Fibroblast of mammary gland (primary cell): ENCODE data around the gene LRRC23.

Source experiments
- DNase-seq: peaks from one replicate; pipeline ENCODE4 v3.0.0-alpha.2; 2010; ENCODE audit warnings: low read depth
- H3K4me3 ChIP-seq: 2 replicates; pipeline ENCODE4 v1.5.1; 2011; ENCODE audit warnings: low read depth, mild to moderate bottlenecking, low read length, moderate library complexity; ENCODE audit not compliant: control insufficient read depth
- TF ChIP-seq, protein P1 (sequence below): conservative IDR thresholded peaks from 2 replicates; pipeline ENCODE4 v1.5.1; 2011; ENCODE audit warnings: low read depth, low read length, inconsistent platforms; ENCODE audit not compliant: control insufficient read depth, insufficient read depth

The LRRC23 gene

DNA sequence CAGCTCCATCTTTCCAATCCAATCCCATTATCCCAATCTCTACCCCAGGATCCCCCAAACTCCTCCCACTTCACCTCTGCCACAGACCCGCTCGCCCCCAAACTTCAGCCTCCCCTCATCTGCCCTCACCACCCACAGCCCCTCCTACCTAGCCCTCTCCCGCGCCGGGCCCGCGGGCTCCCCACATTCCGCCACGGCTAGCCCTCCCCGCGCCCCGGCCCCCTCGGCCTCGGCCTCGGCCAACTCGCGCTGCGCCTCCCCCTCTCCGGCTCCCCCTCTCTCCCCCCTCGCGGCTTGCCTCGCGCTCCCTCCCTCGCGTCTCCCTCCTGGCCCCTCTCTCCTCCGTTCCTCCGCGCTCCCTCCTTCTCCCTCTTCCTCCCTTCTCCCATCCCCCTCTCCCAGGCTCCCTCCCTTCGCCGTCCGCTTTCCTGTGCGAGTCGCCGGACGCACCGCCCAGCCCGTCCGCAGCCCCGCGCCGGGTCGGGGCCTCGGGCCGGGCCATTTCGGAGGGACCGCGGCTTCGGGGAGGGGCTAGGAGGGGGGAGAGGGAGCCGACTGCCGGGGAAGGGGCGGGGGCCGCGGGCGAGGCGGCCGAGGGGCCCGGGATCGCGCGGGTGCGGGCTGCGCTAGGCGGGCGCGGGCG, 22.9 kb downstream of the LRRC23 start, which contains the start of gene ATN1:
Gene ATN1, plus strand, starts transcription at position 581 of the 643 bp plus-strand sequence. CDS start 6,043 bp downstream, outside the sequence.
- DNase-seq = peak; percentile 67
- peak within 1 kb of the TSS; percentile 88 for H3K4me3 ChIP-seq
- TF ChIP-seq, protein P1, sequence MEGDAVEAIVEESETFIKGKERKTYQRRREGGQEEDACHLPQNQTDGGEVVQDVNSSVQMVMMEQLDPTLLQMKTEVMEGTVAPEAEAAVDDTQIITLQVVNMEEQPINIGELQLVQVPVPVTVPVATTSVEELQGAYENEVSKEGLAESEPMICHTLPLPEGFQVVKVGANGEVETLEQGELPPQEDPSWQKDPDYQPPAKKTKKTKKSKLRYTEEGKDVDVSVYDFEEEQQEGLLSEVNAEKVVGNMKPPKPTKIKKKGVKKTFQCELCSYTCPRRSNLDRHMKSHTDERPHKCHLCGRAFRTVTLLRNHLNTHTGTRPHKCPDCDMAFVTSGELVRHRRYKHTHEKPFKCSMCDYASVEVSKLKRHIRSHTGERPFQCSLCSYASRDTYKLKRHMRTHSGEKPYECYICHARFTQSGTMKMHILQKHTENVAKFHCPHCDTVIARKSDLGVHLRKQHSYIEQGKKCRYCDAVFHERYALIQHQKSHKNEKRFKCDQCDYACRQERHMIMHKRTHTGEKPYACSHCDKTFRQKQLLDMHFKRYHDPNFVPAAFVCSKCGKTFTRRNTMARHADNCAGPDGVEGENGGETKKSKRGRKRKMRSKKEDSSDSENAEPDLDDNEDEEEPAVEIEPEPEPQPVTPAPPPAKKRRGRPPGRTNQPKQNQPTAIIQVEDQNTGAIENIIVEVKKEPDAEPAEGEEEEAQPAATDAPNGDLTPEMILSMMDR = no peak

DNA sequence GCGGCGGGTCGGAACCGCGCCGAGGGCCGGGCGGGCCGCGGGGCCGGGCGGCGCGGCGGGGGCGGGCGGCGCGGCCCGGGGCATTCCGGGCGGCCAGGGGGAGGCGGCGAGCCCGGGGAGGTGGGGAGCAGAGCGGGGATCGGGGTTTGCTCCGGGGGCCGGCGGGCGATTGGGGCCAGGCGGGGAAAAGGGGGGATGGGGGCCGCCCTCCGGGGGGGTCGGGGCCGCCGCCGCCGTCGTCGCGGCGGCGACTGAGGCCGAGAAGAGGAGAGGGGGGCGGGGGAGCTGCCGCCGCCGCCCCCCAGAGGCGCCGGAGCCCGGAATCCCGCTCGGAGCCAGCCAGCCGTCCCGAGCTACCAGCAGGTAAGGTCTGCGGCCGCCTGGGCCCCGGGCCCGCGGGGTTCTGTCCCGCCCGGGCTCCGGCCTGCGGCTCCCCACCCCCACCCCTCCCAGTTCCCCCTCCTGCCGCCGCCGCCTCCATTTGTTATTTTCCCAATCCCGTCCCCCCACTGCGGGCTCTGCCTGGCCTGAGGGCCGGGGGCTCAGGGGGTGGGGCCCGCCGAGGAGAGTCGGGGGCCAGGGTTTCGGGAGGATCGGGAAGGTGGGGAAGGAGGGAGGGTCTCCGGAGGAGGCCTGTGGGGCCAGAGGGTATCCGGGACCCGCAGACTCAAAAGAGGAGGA, 23.5 kb downstream of the LRRC23 start:
- no peak for DNase-seq
- TF ChIP-seq, protein P1 = no peak
- H3K4me3 ChIP-seq = peak overlapping the region; percentile 88

DNA sequence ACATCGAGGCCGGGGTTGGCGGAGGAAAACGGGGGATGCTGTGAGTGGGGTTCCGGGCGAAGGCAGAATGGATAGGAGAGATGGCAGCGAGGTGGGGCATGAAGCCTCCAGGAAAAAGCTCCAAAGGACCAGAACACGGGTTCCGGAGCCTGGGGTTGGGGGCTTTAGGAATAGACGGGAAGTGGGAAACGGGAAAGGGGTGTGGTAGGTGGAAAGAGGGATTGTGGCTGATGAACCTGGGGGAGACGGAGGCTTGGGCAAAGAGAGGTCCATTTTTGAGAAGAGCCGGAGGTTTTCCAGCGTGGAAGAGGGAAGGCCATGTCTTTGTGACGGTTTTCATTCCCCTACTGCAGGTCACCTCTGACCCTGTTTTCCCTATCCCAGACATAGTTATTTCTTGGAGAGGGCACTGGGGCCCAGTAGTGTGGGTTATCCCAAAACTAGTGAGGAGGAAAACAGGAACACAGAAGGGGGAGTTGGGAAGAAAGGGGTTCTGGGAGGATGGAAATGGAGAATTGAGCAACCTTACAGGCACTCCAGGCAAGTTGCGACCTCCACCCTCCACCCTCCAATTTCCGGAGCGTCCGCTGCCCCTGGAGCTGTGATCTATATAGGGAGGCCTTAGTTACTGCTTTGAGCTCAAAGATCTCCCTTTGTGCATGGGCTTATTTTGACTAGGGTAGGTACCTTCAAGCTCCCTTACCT, 24.2 kb downstream of the LRRC23 start:
- no peak for DNase-seq
- peak overlapping the region; percentile 88 for H3K4me3 ChIP-seq
- TF ChIP-seq, protein P1 = no peak

DNA sequence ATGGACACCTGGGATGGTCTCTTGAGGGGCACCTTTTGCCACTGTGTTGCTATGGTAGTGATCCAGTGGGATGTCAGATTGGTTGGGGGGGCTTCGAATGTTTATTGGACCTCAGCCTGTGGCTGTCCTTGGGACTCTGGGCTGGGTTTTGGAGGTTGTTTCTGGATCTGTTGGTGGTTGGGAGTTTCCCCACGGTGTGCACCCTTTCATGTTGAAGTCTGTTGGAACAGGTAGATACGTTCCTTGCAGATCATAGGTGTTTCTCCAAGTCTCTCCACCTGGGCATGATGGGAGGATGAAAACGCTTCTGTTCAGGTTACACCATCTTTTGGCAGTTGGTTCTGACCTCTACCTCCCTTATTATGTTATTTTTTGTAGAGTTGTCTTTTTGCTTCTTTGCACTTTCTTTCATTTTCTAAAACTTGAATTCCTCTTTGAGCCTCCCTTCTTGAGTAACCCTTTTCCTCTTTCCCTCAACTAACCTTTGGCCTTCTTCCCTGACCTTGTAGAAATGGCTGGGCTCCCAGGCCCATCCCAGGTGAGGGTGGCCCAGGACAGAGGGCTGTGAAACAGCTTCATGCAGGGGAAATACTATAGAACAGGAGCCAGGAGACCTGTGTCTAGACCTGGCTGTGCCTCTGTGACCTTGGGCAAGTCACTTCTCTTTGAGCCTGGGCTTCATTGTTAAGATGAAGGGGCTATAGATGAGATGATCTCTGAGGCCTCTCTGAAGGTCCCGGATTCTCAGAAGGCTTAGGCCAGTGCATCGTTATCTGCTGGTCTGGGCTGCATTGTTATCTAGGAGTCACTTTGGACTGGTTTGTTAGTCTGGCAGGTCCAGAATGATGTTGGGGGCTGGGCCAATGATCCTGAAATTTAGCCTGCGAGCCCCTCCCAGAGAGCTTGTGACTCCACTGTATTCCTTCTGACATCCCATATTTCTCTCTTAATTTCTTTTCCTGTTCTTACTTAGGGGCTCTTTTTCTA, 25.1 kb downstream of the LRRC23 start:
- H3K4me3 ChIP-seq = peak overlapping the region; percentile 88
- TF ChIP-seq, protein P1 = no peak
- DNase-seq = no peak

DNA sequence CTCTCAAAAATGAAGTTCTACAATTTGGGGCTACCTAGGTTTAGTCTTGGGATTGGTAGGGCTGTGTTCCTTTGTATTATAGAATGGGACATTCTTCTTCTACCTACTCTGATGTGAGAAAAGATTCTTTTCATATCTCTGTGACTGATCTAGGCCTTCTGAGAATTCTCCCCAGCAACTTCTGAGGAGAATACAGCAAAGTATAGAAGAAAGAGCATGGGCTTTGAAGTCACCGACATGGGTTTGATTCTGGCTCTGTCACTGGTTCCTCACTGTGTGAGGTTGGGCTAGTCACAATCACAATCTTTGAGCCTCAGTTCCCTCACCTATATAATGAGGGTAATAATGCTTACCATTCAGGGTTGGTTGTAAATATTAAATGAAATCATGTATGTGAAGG, 28.1 kb downstream of the LRRC23 start:
- no peak for DNase-seq
- H3K4me3 ChIP-seq = no peak overlapping the region
- TF ChIP-seq, protein P1 = no peak

DNA sequence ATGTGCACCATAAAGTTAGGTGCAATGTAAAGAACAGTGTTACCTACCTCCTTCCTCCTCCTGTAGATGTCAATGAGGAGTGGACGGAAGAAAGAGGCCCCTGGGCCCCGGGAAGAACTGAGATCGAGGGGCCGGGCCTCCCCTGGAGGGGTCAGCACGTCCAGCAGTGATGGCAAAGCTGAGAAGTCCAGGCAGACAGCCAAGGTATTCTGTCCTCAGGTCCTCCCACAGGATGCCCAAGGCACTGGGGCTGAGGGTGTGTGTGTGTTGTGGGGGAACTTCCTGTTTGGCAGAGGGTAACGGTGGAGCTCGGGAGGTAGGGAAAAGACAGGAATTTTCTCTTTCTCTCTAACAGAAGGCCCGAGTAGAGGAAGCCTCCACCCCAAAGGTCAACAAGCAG, 29.5 kb downstream of the LRRC23 start:
- DNase-seq = peak; percentile 58
- TF ChIP-seq, protein P1 = no peak
- H3K4me3 ChIP-seq = no peak overlapping the region
